GM10266 (cell line): ENCODE measurements around the gene EN1.

Experiments
- DNase-seq: peaks from one replicate; pipeline ENCODE4 v3.0.0; 2012; ENCODE audit errors: extremely low spot score
- CTCF ChIP-seq: IDR thresholded peaks from 2 replicates; pipeline ENCODE4 v1.5.1; 2012; ENCODE audit warnings: mild to moderate bottlenecking, low read depth; ENCODE audit not compliant: control insufficient read depth, insufficient read depth; ENCODE audit errors: missing control alignments

The EN1 gene

GRCh38 chr2:118846953-118847761 lies at the start of gene EN1:
Gene EN1, minus strand, starts transcription at chr2:118847648. Its CDS starts 481 bp downstream, at chr2:118847167.
- peak; percentile 38 for DNase-seq
- TF ChIP-seq CTCF, result no peak

- TF ChIP-seq CTCF, result no peak
- no peak for DNase-seq
Measured at GRCh38 chr2:118893100-118893499, 45.7 kb upstream of the EN1 start.

- TF ChIP-seq CTCF, result no peak
- DNase-seq, result no peak
Measured at GRCh38 chr2:118889995-118890394, 42.5 kb upstream of the EN1 start.

GRCh38 chr2:118883792-118884191 lies 36.3 kb upstream of the EN1 start:
- DNase-seq, result no peak
- no peak for TF ChIP-seq CTCF

- peak; percentile 87 for TF ChIP-seq CTCF
- DNase-seq, result peak; percentile 51
Measured at GRCh38 chr2:118882693-118883336, 35.4 kb upstream of the EN1 start.

GRCh38 chr2:118881490-118882129 lies 34.2 kb upstream of the EN1 start:
- TF ChIP-seq CTCF, result peak; percentile 82
- peak; percentile 60 for DNase-seq
